GM12875 (cell line): Measurements from ENCODE around the gene IRAK4.

Experiments
- H3K4me3 ChIP-seq: one replicate; pipeline ENCODE4 v1.5.1; 2011; ENCODE audit warnings: low read depth, low read length, control low read depth
- CTCF ChIP-seq: IDR thresholded peaks from 2 replicates; pipeline ENCODE4 v1.5.1; 2011; ENCODE audit warnings: low read depth, mild to moderate bottlenecking, control low read depth, inconsistent platforms, low read length, moderate library complexity, borderline replicate concordance; ENCODE audit not compliant: insufficient read depth

Gene IRAK4

GRCh38 chr12:43812926-43813325 lies 54.2 kb downstream of the IRAK4 start:
- no peak overlapping the region for H3K4me3 ChIP-seq
- TF ChIP-seq CTCF, result no peak

GRCh38 chr12:43815416-43815815 lies 56.7 kb downstream of the IRAK4 start:
- no peak for TF ChIP-seq CTCF
- H3K4me3 ChIP-seq, result no peak overlapping the region

GRCh38 chr12:43816168-43816567 lies 57.4 kb downstream of the IRAK4 start:
- no peak overlapping the region for H3K4me3 ChIP-seq
- no peak for TF ChIP-seq CTCF

- H3K4me3 ChIP-seq, result no peak overlapping the region
- TF ChIP-seq CTCF, result no peak
Observed at GRCh38 chr12:43824207-43824775, 65.5 kb downstream of the IRAK4 start.

- no peak for TF ChIP-seq CTCF
- H3K4me3 ChIP-seq, result no peak overlapping the region
Observed at GRCh38 chr12:43826681-43827080, 67.9 kb downstream of the IRAK4 start.

- no peak overlapping the region for H3K4me3 ChIP-seq
- no peak for TF ChIP-seq CTCF
Observed at GRCh38 chr12:43827093-43827492, 68.3 kb downstream of the IRAK4 start.

- no peak for TF ChIP-seq CTCF
- no peak overlapping the region for H3K4me3 ChIP-seq
Observed at GRCh38 chr12:43832463-43833168, 73.9 kb downstream of the IRAK4 start.
